ENCODE results near the gene ZNF667.
A peak's percentile ranks its signal among the peaks of the same experiment; 100 is the strongest.

ZNF667 gene

DNA sequence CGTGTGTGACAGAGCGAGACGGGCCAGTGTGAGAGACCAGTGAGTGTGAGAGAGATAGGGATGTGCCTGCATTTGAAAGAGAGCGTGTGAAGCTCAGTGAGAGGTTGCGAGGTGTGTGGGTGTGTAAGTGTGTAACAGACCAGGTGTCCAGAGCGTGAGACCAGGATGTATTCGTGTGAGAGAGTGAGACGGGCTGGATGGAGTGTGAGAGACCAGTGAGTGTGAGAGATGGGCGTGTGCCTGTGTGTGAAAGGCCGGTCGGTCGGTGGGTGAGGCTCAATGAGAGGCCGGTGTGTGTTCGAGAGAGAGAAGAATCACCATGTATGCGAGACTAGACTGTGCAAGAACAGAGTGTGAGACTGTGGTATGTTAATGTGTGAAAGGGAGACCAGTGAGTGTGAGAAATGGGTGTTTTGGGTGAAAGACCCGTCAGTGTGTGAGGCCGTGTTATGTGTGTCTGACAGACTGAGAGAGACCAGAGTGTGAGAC is 31.2 kb upstream of the ZNF667 start (continued):
- no peak for TF ChIP-seq GLIS1 (tag by site-specific recombination; IDR thresholded peaks at IDR 0.05)
- TF ChIP-seq MZF1 (tag by site-specific recombination; IDR thresholded peaks at IDR 0.05; ENCODE audit: borderline replicate concordance) = no peak
- TF ChIP-seq ZNF324 (tag by site-specific recombination; IDR thresholded peaks at IDR 0.05) = no peak
- peak; percentile 65; the same call in 1 of the 2 replicates for TF ChIP-seq HOXD13 (CRISPR knock-in tag; IDR thresholded peaks at IDR 0.05; ENCODE audit: borderline replicate concordance)
- TF ChIP-seq, protein P1, sequence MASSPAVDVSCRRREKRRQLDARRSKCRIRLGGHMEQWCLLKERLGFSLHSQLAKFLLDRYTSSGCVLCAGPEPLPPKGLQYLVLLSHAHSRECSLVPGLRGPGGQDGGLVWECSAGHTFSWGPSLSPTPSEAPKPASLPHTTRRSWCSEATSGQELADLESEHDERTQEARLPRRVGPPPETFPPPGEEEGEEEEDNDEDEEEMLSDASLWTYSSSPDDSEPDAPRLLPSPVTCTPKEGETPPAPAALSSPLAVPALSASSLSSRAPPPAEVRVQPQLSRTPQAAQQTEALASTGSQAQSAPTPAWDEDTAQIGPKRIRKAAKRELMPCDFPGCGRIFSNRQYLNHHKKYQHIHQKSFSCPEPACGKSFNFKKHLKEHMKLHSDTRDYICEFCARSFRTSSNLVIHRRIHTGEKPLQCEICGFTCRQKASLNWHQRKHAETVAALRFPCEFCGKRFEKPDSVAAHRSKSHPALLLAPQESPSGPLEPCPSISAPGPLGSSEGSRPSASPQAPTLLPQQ (tag by site-specific recombination; IDR thresholded peaks at IDR 0.05) = no peak
- no peak for TF ChIP-seq ZNF510 (tag by site-specific recombination; IDR thresholded peaks at IDR 0.05; ENCODE audit: insufficient replicate concordance)
- no peak for TF ChIP-seq ZNF654 (tag by site-specific recombination; IDR thresholded peaks at IDR 0.05; ENCODE audit: low read depth)
- TF ChIP-seq KLF9 (tag by site-specific recombination; IDR thresholded peaks at IDR 0.05; ENCODE audit: low read depth) = peak; percentile 35; the same call in 1 of the 2 replicates
- TF ChIP-seq ZSCAN18 (tag by site-specific recombination; IDR thresholded peaks at IDR 0.05) = no peak
- no peak for TF ChIP-seq ZNF362 (tag by site-specific recombination; IDR thresholded peaks at IDR 0.05)
- no peak for TF ChIP-seq ZFP37 (tag by site-specific recombination; IDR thresholded peaks at IDR 0.05)
- no peak for TF ChIP-seq ZNF830 (tag by site-specific recombination; IDR thresholded peaks at IDR 0.05; ENCODE audit: low read depth)
- no peak for TF ChIP-seq ZSCAN30 (tag by site-specific recombination; IDR thresholded peaks at IDR 0.05)
- TF ChIP-seq ZNF548 (tag by site-specific recombination; IDR thresholded peaks at IDR 0.05) = no peak
- TF ChIP-seq ZNF596 (tag by site-specific recombination; IDR thresholded peaks at IDR 0.05) = no peak
- TF ChIP-seq ZNF404 (tag by site-specific recombination; IDR thresholded peaks at IDR 0.05) = no peak
- TF ChIP-seq ZNF184 (tag by site-specific recombination; IDR thresholded peaks at IDR 0.05) = no peak
- no peak for TF ChIP-seq ZNF19 (tag by site-specific recombination; IDR thresholded peaks at IDR 0.05; ENCODE audit: low read depth)
- TF ChIP-seq TCF7L2 (IDR thresholded peaks at IDR 0.05; ENCODE audit: borderline replicate concordance, low read depth, low read length) = no peak
- no peak for TF ChIP-seq SP2 (tag by site-specific recombination; IDR thresholded peaks at IDR 0.05)
- no peak for TF ChIP-seq ZNF488 (tag by site-specific recombination; IDR thresholded peaks at IDR 0.05)
- peak; percentile 42; the same call in 1 of the 2 replicates for TF ChIP-seq ZFHX2 (tag by site-specific recombination; conservative IDR thresholded peaks at IDR 0.05)
- no peak for TF ChIP-seq ZNF670 (tag by site-specific recombination; IDR thresholded peaks at IDR 0.05; ENCODE audit: low read depth)
- TF ChIP-seq ZNF658 (tag by site-specific recombination; IDR thresholded peaks at IDR 0.05) = no peak
- TF ChIP-seq SCRT1 (tag by site-specific recombination; IDR thresholded peaks at IDR 0.05; ENCODE audit: borderline replicate concordance) = no peak
- no peak for TF ChIP-seq PRDM6 (tag by site-specific recombination; IDR thresholded peaks at IDR 0.05)
- TF ChIP-seq ZNF433 (tag by site-specific recombination; IDR thresholded peaks at IDR 0.05; ENCODE audit: low read depth) = no peak
- TF ChIP-seq ZNF24 (tag by site-specific recombination; IDR thresholded peaks at IDR 0.05) = no peak
- TF ChIP-seq ZNF76 (tag by site-specific recombination; IDR thresholded peaks at IDR 0.05; ENCODE audit: borderline replicate concordance, low read depth) = no peak
- no peak for TF ChIP-seq ZNF580 (tag by site-specific recombination; IDR thresholded peaks at IDR 0.05)
- TF ChIP-seq ZNF341 (tag by site-specific recombination; IDR thresholded peaks at IDR 0.05; ENCODE audit: low read depth) = no peak
- TF ChIP-seq ZNF37A (tag by site-specific recombination; IDR thresholded peaks at IDR 0.05) = no peak
- TF ChIP-seq GFI1B (tag by site-specific recombination; IDR thresholded peaks at IDR 0.05) = peak; percentile 3; the same call in 1 of the 2 replicates
- TF ChIP-seq ZNF214 (tag by site-specific recombination; IDR thresholded peaks at IDR 0.05; ENCODE audit: borderline replicate concordance) = no peak
- TF ChIP-seq ZNF48 (tag by site-specific recombination; IDR thresholded peaks at IDR 0.05) = no peak
- no peak for TF ChIP-seq KLF16 (tag by site-specific recombination; IDR thresholded peaks at IDR 0.05)

Data from HEK293 (cell line).